ENCODE results near the gene GABRG3. TPM values are rescaled to one million over a fixed set of nuclear protein-coding genes. Genes with fewer than 3 reads are reported as not detected.
"Not testable (repeated sequence)": the region's sequence is repeated elsewhere in the genome, so short reads cannot be mapped to it uniquely, and the experiment has no call there.

Gene GABRG3
- total RNA-seq, 4 donors from 2014 or later, result 0.97 to 3.9 (median 3.6) TPM; not detected in 1

DNA sequence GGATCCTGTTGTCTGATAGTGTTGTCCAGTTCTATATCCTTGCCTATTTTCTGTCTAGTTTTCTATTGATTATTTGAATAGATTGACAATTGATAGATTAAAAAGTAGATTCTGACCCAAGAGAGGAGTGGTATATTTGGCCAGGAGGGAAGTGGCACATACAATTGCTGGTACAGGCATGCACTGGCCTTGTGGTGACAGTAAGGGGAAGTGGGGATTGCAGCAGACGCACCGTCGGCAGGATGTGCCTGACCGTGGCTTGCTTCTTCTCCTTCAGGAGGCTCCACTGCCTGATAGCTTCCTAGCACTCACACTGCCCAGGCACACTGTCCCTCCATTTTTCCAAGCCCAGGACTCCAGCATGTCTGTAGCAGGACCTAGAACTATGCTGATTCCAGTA is 10.5 kb downstream of the GABRG3 start:
- WGBS, result 80% methylated on average over 4 of the region's 4 CpGs

DNA sequence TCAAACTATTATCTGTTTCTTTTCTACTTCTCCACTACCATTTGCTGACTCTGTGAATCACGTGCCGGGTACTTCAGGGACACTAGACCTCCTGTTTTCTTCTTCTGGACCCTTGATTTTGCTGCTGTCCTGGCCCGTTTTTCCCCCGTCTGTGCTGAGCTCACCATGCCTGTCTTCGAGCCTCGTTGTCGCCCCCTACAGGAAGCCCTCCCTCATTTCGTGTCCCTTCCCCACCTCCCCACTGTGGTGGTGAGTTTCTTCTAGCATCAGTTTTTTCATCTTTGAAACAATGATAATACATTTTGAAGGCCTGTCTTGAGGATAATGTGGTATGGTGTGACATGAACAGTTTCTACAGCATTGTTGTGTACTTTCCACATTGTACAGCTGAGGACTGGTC is 12.8 kb downstream of the GABRG3 start:
- Histone ChIP-seq H3K4me3 (no peak overlapping the region), H3K36me3 (no peaks in the 10 kb centered on the region), H3K27ac (no peak overlapping the region), H3K27me3 (no peaks in the 10 kb centered on the region), H3K4me1 (no peaks in the 10 kb centered on the region), H3K9me3 (no peaks in the 10 kb centered on the region)
- no peak for DNase-seq (ENCODE audit: low spot score in 2 of 2)
- TF ChIP-seq, protein P1, sequence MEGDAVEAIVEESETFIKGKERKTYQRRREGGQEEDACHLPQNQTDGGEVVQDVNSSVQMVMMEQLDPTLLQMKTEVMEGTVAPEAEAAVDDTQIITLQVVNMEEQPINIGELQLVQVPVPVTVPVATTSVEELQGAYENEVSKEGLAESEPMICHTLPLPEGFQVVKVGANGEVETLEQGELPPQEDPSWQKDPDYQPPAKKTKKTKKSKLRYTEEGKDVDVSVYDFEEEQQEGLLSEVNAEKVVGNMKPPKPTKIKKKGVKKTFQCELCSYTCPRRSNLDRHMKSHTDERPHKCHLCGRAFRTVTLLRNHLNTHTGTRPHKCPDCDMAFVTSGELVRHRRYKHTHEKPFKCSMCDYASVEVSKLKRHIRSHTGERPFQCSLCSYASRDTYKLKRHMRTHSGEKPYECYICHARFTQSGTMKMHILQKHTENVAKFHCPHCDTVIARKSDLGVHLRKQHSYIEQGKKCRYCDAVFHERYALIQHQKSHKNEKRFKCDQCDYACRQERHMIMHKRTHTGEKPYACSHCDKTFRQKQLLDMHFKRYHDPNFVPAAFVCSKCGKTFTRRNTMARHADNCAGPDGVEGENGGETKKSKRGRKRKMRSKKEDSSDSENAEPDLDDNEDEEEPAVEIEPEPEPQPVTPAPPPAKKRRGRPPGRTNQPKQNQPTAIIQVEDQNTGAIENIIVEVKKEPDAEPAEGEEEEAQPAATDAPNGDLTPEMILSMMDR (IDR thresholded peaks at IDR 0.05), result no peak
- 88% methylated on average over 8 of the region's 8 CpGs for WGBS

More for the DNA sequence above, 10.5 kb downstream of the GABRG3 start:
- H3K27me3 ChIP-seq, result no peaks in the 10 kb centered on the region
- TF ChIP-seq EP300 (IDR thresholded peaks at IDR 0.05) (no peak), POLR2AphosphoS5 (IDR thresholded peaks at IDR 0.05) (no peak), POLR2A (IDR thresholded peaks at IDR 0.05) (no peak)
- TF ChIP-seq, protein P1 (IDR thresholded peaks at IDR 0.05), result no peak
- H3K36me3 ChIP-seq, result no peaks in the 10 kb centered on the region
- H3K4me1 ChIP-seq, result no peaks in the 10 kb centered on the region
- H3K27ac ChIP-seq, result no peak overlapping the region
- DNase-seq (ENCODE audit: low spot score in 2 of 2), result no peak
- H3K9me3 ChIP-seq, result no peaks in the 10 kb centered on the region
- no peak overlapping the region for H3K4me3 ChIP-seq

DNA sequence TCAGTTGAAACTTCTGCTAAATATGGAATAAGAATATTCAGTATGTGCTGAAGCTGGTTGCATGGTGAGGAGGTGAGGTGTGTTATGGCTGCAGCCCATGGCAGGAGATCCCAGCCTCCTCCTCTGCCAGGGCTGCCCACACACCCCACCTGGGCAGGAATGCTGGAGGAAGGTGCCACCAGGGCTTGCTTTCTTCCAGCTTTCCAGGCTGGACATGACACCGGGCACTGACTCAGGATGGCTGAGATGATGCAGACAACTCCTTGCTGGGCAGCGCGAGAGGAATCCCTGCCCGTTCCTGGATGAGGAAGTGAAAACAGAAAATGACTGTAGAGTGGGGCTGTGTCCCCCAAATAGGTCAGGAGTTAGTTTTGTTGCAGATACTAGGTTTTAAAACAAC is 14.1 kb downstream of the GABRG3 start:
- no peak for DNase-seq (ENCODE audit: low spot score in 2 of 2)
- TF ChIP-seq POLR2A (IDR thresholded peaks at IDR 0.05), result no peak
- TF ChIP-seq, protein P1 (IDR thresholded peaks at IDR 0.05), result no peak
- WGBS, result 83% methylated on average over 4 of the region's 4 CpGs
- Histone ChIP-seq H3K9me3 (no peaks in the 10 kb centered on the region), H3K27ac (no peak overlapping the region), H3K27me3 (no peaks in the 10 kb centered on the region), H3K4me3 (no peak overlapping the region), H3K36me3 (no peaks in the 10 kb centered on the region), H3K4me1 (no peaks in the 10 kb centered on the region)

DNA sequence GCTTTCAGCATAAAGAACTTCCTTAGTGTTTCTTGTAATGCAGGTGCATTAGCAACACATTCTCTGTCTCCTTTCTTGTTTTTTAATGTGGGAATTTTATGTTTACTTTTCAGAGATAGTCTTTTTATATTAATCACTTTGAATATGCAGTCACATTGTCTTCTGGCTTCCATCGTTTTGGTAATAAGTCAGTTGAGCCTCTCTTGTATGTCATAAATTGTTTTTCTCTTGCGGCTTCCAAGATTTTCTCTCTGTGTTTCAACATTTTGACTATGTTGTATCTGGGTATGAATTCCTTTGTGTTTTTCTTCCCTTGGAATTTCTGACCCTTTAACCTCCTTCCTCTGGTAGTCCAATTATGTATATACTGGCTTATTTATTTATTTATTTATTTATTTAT is 25.3 kb downstream of the GABRG3 start:
- no peak for TF ChIP-seq EP300 (IDR thresholded peaks at IDR 0.05)
- no peak for TF ChIP-seq POLR2AphosphoS5 (IDR thresholded peaks at IDR 0.05)
- TF ChIP-seq POLR2A (IDR thresholded peaks at IDR 0.05), result no peak
- TF ChIP-seq, protein P1 (IDR thresholded peaks at IDR 0.05), result no peak
- H3K36me3 ChIP-seq, result no peaks in the 10 kb centered on the region
- no peaks in the 10 kb centered on the region for H3K27me3 ChIP-seq
- no peak overlapping the region for H3K4me3 ChIP-seq
- no peak overlapping the region for H3K27ac ChIP-seq
- DNase-seq (ENCODE audit: low spot score in 2 of 2), result no peak
- 91% methylated on average over 2 of the region's 2 CpGs for WGBS
- H3K4me1 ChIP-seq, result no peaks in the 10 kb centered on the region
- H3K9me3 ChIP-seq, result peaks cover 14% of the 10 kb centered on the region

DNA sequence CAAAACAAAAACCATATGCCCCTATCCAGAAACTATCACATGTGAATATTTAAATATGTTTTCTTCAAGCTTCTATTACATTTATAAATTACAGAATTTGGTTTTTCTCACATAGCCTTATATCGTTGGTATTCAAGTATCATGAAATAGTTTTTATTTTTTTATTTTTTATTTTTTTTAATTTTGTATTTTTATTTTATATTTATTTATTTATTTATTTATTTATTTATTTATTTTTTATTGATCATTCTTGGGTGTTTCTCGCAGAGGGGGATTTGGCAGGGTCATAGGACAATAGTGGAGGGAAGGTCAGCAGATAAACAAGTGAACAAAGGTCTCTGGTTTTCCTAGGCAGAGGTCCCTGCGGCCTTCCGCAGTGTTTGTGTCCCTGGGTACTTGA is 32.0 kb downstream of the GABRG3 start:
- H3K27me3 ChIP-seq; H3K27ac ChIP-seq; H3K4me3 ChIP-seq; H3K36me3 ChIP-seq; H3K4me1 ChIP-seq; DNase-seq (ENCODE audit: low spot score in 2 of 2); H3K9me3 ChIP-seq: not testable (repeated sequence)
- 90% methylated on average over 2 of the region's 4 CpGs for WGBS

DNA sequence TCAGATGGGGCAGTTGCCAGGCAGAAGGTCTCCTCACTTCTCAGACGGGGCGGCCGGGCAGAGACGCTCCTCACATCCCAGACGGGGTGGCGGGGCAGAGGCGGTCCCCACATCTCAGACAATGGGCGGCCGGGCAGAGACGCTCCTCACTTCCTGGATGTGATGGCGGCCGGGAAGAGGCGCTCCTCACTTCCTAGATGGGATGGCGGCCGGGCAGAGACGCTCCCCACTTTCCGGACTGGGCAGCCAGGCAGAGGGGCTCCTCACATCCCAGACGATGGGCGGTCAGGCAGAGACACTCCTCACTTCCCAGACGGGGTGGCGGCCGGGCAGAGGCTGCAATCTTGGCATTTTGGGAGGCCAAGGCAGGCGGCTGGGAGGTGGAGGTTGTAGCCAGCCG is 33.2 kb downstream of the GABRG3 start:
- H3K27me3 ChIP-seq; H3K4me3 ChIP-seq; DNase-seq (ENCODE audit: low spot score in 2 of 2); H3K27ac ChIP-seq; H3K36me3 ChIP-seq; H3K4me1 ChIP-seq; H3K9me3 ChIP-seq: not testable (repeated sequence)
- 91% methylated on average over 6 of the region's 24 CpGs for WGBS
